T-helper 2 cell treated with Interferon-gamma antibody and Interleukin-4, amounts not matched to agents 5 μg/mL and 100 μg/mL, for 36 hours (primary cell): Measurements from ENCODE around the gene LPCAT1.

Source experiments
- DNase-seq: peaks from one replicate; pipeline ENCODE4 v3.0.0; 2021; ENCODE audit warnings: low spot score
- H3K27ac Mint-ChIP-seq: one replicate; pipeline ENCODE4 v1.8.0; 2021; ENCODE audit warnings: mild to moderate bottlenecking, mixed read lengths
- H3K27me3 Mint-ChIP-seq: one replicate; pipeline ENCODE4 v1.8.0; 2021; ENCODE audit warnings: low read depth, mixed read lengths
- H3K36me3 Mint-ChIP-seq: one replicate; pipeline ENCODE4 v1.8.0; 2021; ENCODE audit warnings: low read depth, mixed read lengths
- H3K4me1 Mint-ChIP-seq: one replicate; pipeline ENCODE4 v1.8.0; 2021; ENCODE audit warnings: low read depth, mixed read lengths
- H3K4me3 Mint-ChIP-seq: one replicate; pipeline ENCODE4 v1.8.0; 2022; ENCODE audit warnings: mild to moderate bottlenecking, moderate library complexity, mixed read lengths
- H3K9me3 Mint-ChIP-seq: one replicate; pipeline ENCODE4 v1.8.0; 2021; ENCODE audit warnings: mixed read lengths

Gene LPCAT1

GRCh38 chr5:1524799-1525623 lies 1.3 kb upstream of the LPCAT1 start:
- Mint-ChIP-seq H3K36me3 (peaks cover 10% of the 10 kb centered on the region), H3K4me1 (peaks cover 11% of the 10 kb centered on the region), H3K27me3 (peaks cover 9% of the 10 kb centered on the region), H3K4me3 (peak overlapping the region; percentile 54), H3K9me3 (no peaks in the 10 kb centered on the region), H3K27ac (no peak overlapping the region)
- DNase-seq: no peak

- Mint-ChIP-seq H3K27ac (peak overlapping the region; percentile 62), H3K9me3 (no peaks in the 10 kb centered on the region), H3K4me3 (peak overlapping the region; percentile 51), H3K4me1 (peaks cover 11% of the 10 kb centered on the region), H3K27me3 (peaks cover 6% of the 10 kb centered on the region), H3K36me3 (peaks cover 10% of the 10 kb centered on the region)
- DNase-seq: no peak
Measured at GRCh38 chr5:1524481-1524798, 680 bp upstream of the LPCAT1 start.

- H3K27me3 Mint-ChIP-seq: peaks cover under 1% of the 10 kb centered on the region
- peak; percentile 25 for DNase-seq
- no peak overlapping the region for H3K27ac Mint-ChIP-seq
- H3K36me3 Mint-ChIP-seq: peaks cover 15% of the 10 kb centered on the region
- H3K9me3 Mint-ChIP-seq: no peaks in the 10 kb centered on the region
- H3K4me3 Mint-ChIP-seq: peak overlapping the region; percentile 43
- peaks cover 13% of the 10 kb centered on the region for H3K4me1 Mint-ChIP-seq
Measured at GRCh38 chr5:1523480-1523792, 324 bp downstream of the LPCAT1 start.

- H3K36me3 Mint-ChIP-seq: peaks cover 15% of the 10 kb centered on the region
- peak; percentile 14 for DNase-seq
- H3K27me3 Mint-ChIP-seq: no peaks in the 10 kb centered on the region
- H3K4me3 Mint-ChIP-seq: peak overlapping the region; percentile 88
- peak overlapping the region; percentile 41 for H3K27ac Mint-ChIP-seq
- H3K4me1 Mint-ChIP-seq: peaks cover 13% of the 10 kb centered on the region
- no peaks in the 10 kb centered on the region for H3K9me3 Mint-ChIP-seq
Measured at GRCh38 chr5:1522601-1523479, 920 bp downstream of the LPCAT1 start.

GRCh38 chr5:1521671-1522600 lies 1.8 kb downstream of the LPCAT1 start:
- Mint-ChIP-seq H3K27me3 (no peaks in the 10 kb centered on the region), H3K36me3 (peaks cover 15% of the 10 kb centered on the region), H3K4me3 (peak overlapping the region; percentile 88), H3K27ac (peak overlapping the region; percentile 75), H3K4me1 (peaks cover 13% of the 10 kb centered on the region), H3K9me3 (no peaks in the 10 kb centered on the region)
- DNase-seq: no peak

GRCh38 chr5:1520791-1521453 lies 2.8 kb downstream of the LPCAT1 start:
- H3K4me3 Mint-ChIP-seq: no peak overlapping the region
- peaks cover 13% of the 10 kb centered on the region for H3K4me1 Mint-ChIP-seq
- no peaks in the 10 kb centered on the region for H3K27me3 Mint-ChIP-seq
- no peak for DNase-seq
- no peak overlapping the region for H3K27ac Mint-ChIP-seq
- no peaks in the 10 kb centered on the region for H3K9me3 Mint-ChIP-seq
- H3K36me3 Mint-ChIP-seq: peaks cover 15% of the 10 kb centered on the region

- Mint-ChIP-seq H3K4me3 (no peak overlapping the region), H3K9me3 (no peaks in the 10 kb centered on the region), H3K4me1 (peaks cover 13% of the 10 kb centered on the region), H3K27me3 (no peaks in the 10 kb centered on the region), H3K27ac (no peak overlapping the region), H3K36me3 (peaks cover 15% of the 10 kb centered on the region)
- no peak for DNase-seq
Measured at GRCh38 chr5:1519631-1520210, 4.0 kb downstream of the LPCAT1 start.

GRCh38 chr5:1517838-1518237 lies 5.9 kb downstream of the LPCAT1 start:
- peaks cover 13% of the 10 kb centered on the region for H3K4me1 Mint-ChIP-seq
- DNase-seq: no peak
- H3K27me3 Mint-ChIP-seq: no peaks in the 10 kb centered on the region
- H3K27ac Mint-ChIP-seq: no peak overlapping the region
- H3K9me3 Mint-ChIP-seq: no peaks in the 10 kb centered on the region
- peaks cover 17% of the 10 kb centered on the region for H3K36me3 Mint-ChIP-seq
- no peak overlapping the region for H3K4me3 Mint-ChIP-seq

- H3K36me3 Mint-ChIP-seq: peaks cover 14% of the 10 kb centered on the region
- no peak overlapping the region for H3K4me3 Mint-ChIP-seq
- no peaks in the 10 kb centered on the region for H3K27me3 Mint-ChIP-seq
- peaks cover 6% of the 10 kb centered on the region for H3K4me1 Mint-ChIP-seq
- H3K9me3 Mint-ChIP-seq: no peaks in the 10 kb centered on the region
- no peak for DNase-seq
- no peak overlapping the region for H3K27ac Mint-ChIP-seq
Measured at GRCh38 chr5:1516615-1517601, 6.9 kb downstream of the LPCAT1 start.

- Mint-ChIP-seq H3K36me3 (peaks cover 12% of the 10 kb centered on the region), H3K27ac (no peak overlapping the region), H3K9me3 (no peaks in the 10 kb centered on the region), H3K27me3 (no peaks in the 10 kb centered on the region), H3K4me3 (no peak overlapping the region), H3K4me1 (peaks cover 2% of the 10 kb centered on the region)
- DNase-seq: no peak
Measured at GRCh38 chr5:1515921-1516571, 7.7 kb downstream of the LPCAT1 start.

- Mint-ChIP-seq H3K4me3 (no peak overlapping the region), H3K9me3 (no peaks in the 10 kb centered on the region), H3K27ac (no peak overlapping the region), H3K27me3 (no peaks in the 10 kb centered on the region), H3K36me3 (peaks cover 10% of the 10 kb centered on the region), H3K4me1 (peaks cover 2% of the 10 kb centered on the region)
- DNase-seq: no peak
Measured at GRCh38 chr5:1515311-1515920, 8.3 kb downstream of the LPCAT1 start.
